ENCODE data around the gene PAQR8. TPM values are rescaled to one million over a fixed set of nuclear protein-coding genes. Genes with fewer than 3 reads are reported as not detected.

PAQR8 gene
- total RNA-seq, result 24.4 TPM

GRCh38 chr6:52361945-52362442, at the start of gene PAQR8:
Gene PAQR8, plus strand, starts transcription at chr6:52362151. Its CDS starts 41,063 bp downstream, at chr6:52403214.

GRCh38 chr6:52419809-52420667, 58.1 kb downstream of the PAQR8 start, which contains the start of gene EFHC1:
Gene EFHC1, plus strand, starts transcription at chr6:52420342. Its CDS starts 69 bp downstream, at chr6:52420411.

Other genes with a start within 250 kb of the PAQR8 start
- gene IL17A, start 175.8 kb upstream of the PAQR8 start, total RNA-seq, result not detected
- not detected for gene IL17F, start 117.7 kb upstream of the PAQR8 start, total RNA-seq
- 63.8 TPM for gene MCM3, start 77.4 kb upstream of the PAQR8 start, total RNA-seq
- gene EFHC1, start 58.2 kb downstream of the PAQR8 start, total RNA-seq, result 77.2 TPM
- 19.9 TPM for gene TRAM2, start 214.9 kb downstream of the PAQR8 start, total RNA-seq